NCI-H510A treated with DMSO at 0.1 percent for 48 hours (cell line): Measurements from ENCODE around the gene PLCXD3.
"Not testable (repeated sequence)": the region's sequence is repeated elsewhere in the genome, so short reads cannot be mapped to it uniquely, and the experiment has no call there.

Source experiments
- DNase-seq: peaks from one replicate; lab custom pipeline; 2025; lab: John Stamatoyannopoulos, UW

The PLCXD3 gene

DNA sequence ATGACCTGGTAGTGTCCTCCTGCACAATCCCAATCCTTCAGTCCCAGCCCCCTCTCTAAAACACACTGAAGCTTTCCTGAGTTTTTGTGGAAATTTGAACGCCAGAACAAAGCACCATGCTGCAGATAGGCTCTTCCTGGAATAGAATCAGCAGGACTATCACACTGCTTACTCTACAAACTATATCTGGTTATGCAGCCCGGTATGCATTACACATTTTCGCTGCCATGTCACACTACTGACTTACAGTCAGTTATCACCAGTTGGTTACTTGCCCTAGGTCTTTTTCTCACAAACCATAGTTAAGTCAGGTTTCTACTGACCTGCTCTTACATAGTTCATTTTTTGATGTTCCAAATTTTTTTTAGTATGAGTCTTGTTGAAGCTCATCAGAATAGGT is 24.9 kb downstream of the PLCXD3 start:
- DNase-seq: no peak

DNA sequence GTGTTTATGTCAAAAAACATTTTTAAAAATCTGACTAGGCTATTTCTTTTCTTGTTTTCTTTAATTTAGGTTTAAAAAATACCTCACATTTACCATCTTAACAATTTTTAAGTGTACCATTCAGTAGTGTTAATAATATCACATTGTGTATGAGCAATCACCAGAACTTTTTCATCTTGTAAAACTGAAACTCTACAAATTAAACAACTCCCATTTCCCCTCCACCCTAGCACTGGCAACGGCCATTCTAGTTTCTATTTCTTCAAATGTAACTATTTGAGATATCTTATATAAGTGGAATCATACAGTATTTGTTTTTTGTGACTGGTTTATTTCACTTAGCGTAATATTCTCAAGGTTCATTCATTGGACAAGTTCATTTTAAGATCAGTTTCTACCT is 27.7 kb downstream of the PLCXD3 start:
- DNase-seq: no peak

DNA sequence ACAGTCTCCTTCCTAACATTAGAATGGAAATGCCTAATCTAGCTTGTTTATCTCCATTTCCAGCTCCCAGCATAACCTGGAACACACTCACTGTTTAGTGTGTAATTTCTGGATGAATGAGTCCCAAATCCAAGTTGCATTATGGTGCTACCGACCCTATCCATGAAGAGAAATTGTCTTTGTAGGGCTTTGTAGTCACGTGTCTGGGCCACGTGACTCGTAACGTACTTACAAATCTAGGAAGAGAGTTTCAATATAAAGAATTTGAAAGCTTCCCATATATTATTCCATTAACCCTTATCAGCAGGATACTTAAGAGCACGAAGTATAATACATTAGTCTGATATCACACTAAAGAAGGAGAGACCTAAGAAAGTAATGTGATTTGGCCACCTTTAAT is 28.2 kb downstream of the PLCXD3 start:
- no peak for DNase-seq

DNA sequence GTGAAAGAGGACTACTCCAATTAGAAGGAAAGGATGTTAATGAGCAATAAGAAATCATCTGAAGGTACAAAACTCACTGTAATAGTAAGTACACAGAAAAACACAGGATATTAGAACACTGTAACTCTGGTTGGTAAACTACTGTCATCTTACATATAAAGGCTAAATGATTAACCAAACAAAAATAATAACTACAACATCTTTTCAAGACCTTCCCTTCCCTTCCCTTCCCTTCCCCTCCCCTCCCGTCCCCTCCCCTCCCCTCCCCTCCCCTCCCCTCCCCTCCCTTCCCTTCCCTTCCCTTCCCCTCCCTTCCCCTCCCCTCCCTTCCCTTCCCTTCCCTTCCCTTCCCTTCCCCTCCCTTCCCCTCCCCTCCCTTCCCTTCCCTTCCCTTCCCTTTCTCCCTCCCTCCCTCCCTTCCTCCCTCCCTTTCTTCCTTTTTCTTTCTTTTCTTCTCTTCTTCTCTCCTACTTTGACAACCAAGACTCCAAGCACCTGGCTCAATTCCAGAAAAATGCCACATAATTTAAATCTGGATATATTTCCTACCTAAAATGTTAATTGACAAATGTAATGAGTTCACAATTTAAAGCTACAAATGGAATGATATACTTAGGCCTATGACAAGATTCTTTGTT is 38.7 kb downstream of the PLCXD3 start:
- not testable (repeated sequence) for DNase-seq

DNA sequence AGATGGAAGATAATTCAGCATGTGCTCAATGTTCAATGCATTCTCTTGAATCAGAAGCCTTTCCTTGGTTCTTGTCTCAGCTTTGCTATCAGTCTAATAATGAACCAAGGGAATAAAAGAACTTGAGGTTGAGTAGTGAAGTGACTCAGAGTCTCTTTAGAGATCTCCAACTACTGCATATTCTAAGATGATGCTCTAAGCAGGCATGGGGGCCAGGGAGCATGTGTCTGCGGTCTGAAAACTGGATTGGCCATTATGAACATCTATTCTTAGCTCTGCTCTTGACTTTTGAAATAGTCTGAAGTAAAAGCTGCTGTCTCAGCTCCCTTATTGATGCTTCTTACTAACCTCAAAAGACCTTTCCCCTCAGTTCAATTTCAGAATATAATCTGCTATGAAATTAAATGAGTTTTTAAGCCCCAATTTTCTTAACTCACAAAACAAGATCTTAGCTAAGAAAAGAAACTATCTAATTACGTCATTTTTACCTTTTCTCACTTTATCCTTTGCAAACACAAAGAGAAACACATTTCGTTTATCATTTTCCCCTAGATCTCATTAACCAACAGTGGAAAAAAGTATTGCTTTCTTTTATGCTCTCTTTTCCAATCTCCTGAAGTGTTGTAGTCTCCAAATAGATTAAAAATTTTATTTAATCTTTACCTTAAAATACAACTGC is 44.8 kb downstream of the PLCXD3 start:
- no peak for DNase-seq

DNA sequence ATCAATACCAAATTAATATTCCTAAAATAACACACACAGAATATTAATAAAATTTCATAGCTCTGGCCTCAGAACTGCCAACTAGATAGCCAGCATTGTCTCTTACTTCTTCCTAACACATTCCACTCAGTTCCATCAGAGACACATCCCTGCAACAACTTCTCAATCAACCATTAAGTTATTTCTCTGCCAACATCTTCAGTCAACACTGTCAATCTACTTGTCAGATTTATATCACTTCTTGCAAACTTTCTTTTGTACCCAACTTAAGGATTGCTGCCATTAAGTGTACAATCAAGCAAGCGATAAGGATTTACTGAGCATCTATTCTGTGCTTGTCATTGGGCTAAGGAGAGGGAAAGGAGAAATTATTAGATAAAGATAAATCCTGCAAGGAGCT is 50.8 kb downstream of the PLCXD3 start:
- no peak for DNase-seq

DNA sequence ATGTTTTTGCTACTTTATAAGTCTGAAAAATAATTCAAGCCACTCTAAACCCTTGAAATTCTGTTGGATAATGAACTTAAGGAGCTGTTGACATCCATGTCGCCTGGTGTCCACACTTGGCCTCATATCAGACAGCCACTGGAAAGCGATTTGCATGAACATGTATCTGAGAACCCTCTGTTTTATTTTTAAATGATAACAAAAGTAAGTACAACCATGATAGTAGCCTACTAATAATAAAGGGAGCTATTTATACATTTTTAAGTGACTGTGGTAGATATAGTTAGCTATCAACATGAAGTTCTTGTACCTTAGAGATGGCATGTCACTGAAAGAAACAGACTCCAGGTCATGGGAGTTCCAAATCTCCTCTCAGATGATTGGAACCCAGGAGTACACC is 53.3 kb downstream of the PLCXD3 start:
- DNase-seq: no peak

DNA sequence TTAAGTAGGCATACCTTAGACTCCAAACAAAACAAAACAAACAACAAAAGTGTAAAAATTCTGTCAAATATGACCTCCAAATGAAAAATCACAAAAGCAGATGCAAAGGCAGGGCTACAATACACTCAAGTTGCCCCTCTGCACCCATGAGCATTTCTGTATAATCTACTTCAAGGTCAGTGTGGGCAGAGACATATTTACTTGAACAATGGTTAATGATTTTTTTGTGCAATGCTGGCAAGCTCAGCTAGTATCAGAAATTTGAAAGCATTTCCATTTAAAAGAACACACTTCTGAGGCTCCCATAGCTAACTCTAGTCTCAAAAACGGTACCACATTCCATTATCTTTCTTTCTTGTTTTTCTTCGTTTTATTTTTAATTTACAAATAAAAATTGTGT is 57.9 kb downstream of the PLCXD3 start:
- DNase-seq: no peak

DNA sequence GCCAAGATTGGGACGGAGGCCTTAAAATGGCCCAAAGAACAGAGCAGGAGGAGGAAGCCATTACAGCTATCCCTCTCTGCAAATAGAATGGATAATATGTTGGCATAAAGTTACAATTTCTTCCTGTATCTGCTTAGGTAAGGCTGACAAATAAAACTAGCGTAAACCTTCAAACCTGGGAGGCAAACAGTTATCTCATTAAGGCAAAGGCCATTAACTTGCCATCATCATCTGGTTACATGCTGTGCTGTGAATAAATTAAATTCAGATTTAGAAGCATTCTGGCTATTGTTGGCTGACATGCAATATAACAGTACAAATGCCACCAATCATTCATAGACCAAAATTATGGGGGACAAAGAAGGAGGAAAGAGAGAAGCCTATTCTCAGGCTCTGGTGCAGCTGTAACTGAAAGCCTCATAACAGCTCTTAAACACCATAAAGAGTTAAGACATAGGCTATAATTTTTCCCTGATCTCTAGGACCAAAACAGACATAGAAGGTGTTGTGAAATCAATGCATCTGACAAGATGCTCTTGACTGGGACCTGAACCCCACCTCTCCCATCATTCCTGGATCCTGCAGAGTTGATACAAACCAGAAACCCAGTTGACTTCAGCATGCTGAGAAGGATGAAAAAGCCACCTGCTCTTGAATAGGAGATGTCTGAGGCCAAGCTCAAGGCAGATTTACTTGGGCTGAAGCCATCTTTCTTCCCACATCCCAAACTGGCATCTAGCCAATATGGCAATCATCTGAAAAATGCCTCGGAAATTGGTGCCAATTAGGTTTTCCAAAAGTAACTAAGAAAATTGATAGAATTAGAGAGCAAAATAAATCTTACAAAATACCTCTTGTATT is 62.5 kb downstream of the PLCXD3 start:
- DNase-seq: no peak

DNA sequence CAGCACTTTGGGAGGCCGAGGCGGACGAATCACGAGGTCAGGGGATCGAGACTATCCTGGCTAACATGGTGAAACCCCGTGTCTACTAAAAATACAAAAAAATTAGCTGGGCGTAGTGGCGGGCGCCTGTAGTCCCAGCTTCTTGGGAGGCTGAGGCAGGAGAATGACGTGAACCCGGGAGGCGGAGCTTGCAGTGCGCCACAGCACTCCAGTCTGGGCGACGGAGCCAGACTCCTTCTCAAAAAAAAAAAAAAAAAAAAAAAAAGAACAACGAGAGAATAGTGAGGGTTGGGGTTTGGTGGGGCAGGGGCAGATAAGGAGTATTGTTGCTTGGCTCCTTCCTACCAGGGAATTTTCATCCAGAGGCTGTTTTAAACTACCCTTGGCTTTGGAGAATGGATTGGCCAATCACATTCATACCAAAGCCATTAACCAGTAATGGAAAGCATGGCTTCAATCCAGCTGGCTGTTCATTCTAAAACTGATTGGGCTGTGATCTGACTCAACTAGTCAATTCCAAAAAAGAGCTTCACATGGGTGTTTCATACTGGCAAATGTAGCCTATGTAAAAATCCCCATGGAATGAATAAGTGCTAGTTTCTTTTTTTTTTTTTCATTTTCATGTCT is 64.4 kb downstream of the PLCXD3 start:
- DNase-seq: no peak

DNA sequence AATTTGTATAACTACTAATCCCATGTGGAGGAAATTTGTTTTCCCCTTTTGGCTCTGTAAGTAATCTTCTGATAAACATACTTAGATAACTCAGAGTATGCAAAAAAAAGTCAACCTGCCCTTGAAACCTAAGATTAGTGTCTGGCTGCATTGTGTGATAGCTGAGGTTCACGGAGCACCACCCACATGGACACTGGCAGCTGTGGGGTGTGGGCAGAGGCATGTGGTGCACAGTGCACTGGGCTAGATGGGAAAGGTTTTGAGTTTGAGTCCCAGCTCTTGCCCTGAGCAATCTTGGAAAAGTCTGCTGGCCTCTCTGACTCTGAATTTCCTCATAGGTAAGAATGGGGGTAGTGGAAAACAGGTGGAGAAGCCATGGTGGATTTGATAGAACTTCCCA is 75.1 kb downstream of the PLCXD3 start:
- no peak for DNase-seq

DNA sequence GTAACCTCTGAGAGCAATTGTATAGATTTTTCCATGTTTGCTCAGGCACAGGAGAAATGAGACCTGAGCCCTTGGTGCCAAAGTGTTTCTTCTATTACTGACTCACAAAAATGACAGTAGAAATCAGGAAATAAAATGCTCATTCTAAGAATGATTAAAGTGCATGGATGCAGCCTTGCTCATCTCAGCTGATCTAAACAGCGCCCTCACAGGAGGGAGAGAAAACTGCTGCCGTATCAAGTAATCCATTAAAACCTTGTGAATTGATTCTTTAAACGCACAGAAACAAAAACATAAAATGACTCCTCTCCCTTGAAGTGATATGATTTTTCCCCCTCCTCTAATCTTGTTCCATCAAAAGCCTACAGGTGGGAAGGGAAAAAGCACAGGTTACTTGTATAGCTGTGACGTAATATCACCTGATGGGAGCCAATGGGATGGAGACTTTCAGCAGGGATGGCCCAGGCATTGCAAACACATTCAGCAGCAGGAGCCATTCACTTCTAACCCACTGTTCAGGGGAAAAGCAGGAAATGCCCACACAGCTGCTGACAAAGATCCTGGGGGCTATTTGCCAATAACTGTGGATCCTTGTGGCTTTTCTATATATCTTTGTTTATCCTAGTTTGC is 76.7 kb downstream of the PLCXD3 start:
- DNase-seq: no peak

DNA sequence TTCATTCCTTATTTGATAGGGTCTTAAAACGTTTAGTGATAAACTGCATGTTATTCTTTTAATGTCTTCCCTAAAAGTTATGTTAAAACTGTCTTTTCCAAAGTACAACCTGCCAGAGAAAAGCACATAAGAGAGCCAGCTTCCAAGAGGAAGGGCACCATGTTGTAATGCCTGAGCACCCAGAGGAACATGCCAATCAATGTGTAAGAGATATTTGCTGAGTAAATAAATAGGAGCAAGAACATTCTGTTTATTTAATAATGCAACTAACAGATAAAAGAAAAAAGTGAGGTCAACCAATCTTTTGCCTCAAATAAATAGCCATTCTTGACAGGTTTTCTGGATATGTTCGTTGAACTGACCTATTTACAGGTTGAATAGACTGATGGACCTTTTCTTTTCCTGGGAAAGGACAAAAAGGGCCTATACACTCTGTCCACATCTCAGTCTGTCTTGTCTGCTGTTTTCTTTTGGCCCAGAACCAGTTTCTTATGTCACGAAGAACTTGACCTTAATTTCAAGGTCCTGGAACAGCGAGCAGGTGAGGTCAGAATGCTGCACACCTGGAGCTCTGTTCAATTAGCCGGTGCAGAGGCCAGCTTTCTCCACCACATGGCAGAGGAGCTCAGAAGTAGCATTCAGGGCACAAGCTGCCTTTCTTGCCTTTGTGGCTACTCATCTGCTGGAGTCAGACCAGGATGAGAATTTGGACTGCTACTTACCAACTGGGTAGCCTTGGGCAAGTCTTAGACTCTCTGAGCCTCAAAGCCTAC is 77.7 kb downstream of the PLCXD3 start:
- DNase-seq: no peak

DNA sequence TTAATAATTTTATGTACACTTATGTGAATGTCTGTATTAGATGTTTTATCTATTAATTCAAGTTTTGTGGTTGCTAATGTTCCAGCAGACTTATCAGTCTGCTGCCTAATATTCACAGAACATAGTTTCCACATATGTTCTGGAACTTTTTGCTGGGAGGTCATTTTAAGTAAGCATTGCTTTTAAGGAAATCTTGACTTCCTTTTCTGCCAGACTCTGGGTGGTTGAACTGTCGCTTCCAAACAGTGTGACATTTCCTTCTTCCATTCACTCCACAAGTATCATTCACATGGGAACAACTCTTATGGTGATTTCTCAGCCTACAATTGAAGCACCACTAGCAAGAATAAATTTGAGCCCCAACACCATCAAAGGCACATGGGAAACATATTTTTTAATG is 82.9 kb downstream of the PLCXD3 start:
- no peak for DNase-seq

DNA sequence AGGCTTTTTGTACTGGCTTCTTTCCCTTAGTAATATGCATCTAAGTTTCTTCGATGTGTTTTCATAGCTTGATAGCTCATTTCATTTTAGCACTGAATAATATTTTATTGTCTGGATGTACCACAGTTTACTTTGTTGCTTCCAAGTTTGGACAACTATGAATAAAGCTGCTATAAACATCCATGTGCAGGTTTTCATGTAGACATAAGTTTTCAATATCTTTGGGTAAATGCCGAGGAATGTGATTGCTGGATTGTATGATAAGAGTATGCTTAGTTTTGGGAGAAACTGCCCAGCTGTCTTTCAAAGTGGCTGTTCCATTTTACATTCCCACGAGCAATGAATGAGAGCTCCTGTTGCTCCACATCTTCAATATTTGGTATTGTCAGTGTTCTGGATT is 84.7 kb downstream of the PLCXD3 start:
- DNase-seq: no peak

DNA sequence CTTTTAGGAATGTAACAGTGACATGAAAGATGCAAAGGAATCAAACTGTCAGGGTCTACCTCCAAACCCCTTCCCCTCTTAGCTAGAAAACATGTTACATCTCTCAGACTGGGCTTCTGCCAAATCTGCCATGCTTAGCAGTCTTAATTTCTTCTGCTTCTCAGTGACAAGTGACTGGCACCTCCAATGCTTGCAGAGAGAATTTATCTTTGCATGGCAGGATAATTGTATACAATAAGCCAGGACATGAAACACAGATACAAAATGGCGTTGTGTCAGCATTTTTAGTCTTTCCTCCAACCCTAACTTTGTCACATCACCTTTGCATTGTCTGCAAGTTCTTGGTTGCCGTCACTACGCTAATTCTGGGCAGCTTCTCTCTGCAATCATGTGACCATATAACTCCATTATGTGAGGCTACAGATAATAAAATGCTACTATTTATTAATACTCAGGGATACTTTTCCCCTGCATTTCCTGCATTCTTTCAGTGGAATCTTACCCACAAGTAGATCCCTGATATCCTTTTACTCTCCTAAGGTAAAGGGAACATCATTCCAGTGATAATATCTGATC is 89.8 kb downstream of the PLCXD3 start:
- DNase-seq: no peak

DNA sequence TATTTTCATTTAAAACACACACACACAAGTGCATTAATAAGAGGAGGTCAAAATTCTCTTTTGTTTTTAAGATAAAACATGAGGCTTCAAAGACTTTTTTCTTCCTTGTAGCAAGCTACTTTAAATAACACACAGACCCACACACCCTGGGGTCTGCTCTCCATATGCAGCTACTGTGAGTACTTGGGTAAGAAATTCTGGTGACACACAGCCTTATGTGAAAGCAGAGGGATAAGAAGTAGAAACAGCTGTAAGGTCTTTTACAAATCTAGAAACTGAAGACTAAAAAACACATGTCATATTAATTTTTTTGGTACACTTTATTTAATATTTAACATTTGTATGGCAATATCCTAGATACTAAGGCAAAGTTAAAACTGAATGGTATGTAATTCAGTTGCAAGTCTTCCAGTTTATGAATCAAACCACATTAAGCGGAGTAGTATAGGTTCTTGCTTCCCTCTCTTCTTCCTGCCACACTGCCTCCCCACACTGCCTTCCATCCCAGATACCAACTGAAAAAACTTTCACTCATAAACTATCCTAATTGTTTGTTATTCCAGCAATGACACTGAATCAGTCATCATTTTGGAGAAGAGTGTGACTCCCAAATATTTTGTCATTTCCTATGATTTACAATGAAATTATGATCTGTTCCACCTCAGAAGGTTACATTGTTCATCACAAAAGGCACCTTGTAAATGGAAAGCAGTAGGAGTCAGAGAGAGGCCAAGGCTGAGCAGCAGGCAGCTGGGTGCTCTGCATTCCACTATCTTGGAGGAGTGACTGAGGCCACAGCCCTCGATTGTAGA is 92.0 kb downstream of the PLCXD3 start:
- no peak for DNase-seq

DNA sequence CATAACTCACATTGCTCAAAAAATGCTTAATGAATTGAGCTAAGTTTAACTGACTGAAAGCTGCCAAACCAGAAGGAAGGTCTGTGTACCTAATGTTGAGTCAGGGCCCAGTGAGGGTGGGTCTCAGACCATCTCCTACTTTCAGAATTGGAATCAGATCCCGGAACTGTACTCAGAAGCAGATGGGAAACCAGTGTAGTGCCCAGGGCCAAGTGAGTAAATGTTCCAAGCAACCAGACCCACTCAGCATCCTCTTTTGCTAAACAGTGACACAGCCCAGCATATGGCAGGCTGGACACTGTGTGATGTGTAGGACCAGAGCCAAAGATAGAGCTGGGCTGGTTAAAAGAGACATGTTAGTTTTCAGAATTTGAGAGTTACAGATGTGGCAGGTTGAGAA is 94.1 kb downstream of the PLCXD3 start:
- no peak for DNase-seq

DNA sequence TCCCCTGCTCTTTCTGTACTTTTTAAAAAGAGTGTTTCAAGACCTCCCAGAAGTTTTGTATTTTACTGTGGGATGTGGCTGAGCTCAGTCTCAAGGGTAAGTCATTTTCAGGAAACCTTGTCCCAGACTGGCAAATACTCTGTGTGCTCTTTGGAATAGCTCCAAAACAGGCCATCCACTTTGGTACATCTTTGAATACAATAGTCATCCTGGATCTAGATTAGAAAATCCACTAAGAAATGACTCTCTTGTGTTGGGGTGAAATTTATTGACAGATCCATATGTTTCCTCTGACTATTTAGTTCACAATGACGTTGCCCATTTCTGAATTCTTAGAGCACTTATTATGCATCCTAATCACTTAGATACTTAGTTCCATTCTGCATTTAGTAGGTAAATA is 95.2 kb downstream of the PLCXD3 start:
- DNase-seq: no peak

DNA sequence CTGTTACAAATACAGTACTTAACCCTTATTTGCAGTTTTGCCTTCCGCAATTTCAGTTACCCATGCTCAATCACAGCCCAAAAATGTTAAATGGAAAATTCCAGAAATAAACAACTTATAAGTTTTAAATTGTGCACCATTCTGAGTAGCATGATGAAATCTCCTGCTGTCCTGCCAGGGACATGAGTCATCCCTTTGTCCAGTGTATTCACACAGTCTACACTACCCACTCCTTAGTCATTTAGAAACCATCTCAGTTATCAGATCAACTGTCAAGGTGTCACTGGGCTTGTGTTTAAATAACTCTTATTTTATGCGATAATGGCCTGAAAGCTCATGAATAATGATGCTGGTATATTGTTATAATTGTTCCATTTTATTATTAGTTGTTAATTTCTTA is 95.8 kb downstream of the PLCXD3 start:
- no peak for DNase-seq
